Measurements from ENCODE around the gene TPM3. TPM values are rescaled to one million over a fixed set of nuclear protein-coding genes. Genes with fewer than 3 reads are reported as not detected.

The TPM3 gene
- total RNA-seq, 2 experiments from 2014 or later = 235 to 420 TPM

- BruUV-seq (replicated peaks) = no TSS peak
- CTCF ChIA-PET (ENCODE audit: unreplicated experiment) = no interaction called here
- peak; percentile 79 for DNase-seq (ENCODE audit: low spot score)
- H3K4me2 ChIP-seq (ENCODE audit: low read length) = peak overlapping the region; percentile 98
- peaks cover 42% of the 10 kb centered on the region for H3K36me3 ChIP-seq (ENCODE audit: insufficient read depth, low read length)
- no peaks in the 10 kb centered on the region for H3K9me3 ChIP-seq (ENCODE audit: low read length)
- H3K4me3 ChIP-seq (ENCODE audit: low read depth, low read length, poor library complexity, severe bottlenecking) = peak overlapping the region; percentile 86
- no peak overlapping the region; the same call in 1 of the 2 replicates for H2AFZ ChIP-seq (ENCODE audit: low read length)
- intact Hi-C loops (cut with micrococcal nuclease; ENCODE audit: unreplicated experiment) = loop anchor here (2.0 to 10.0 kb wide), 2 partner anchors 39 to 293 kb away; partner anchors contain the start of gene UBAP2L
- H3K27ac ChIP-seq (ENCODE audit: low read depth, low read length, poor library complexity, severe bottlenecking) = peak overlapping the region; percentile 83
- no peaks in the 10 kb centered on the region for H3K9me2 ChIP-seq (ENCODE audit: insufficient read depth, low read length)
- peaks cover 42% of the 10 kb centered on the region for H3K4me1 ChIP-seq (ENCODE audit: insufficient read depth, low read length, poor library complexity, severe bottlenecking)
- POLR2A ChIA-PET = interaction anchor here (0.9 to 1.4 kb wide), 4 partner anchors 17 to 327 kb away, joined by 3 to 4 read pairs (median 4); no protein-coding TSS in a partner anchor
- peaks cover 59% of the 10 kb centered on the region for H3K79me2 ChIP-seq (ENCODE audit: insufficient read depth, low read depth, low read length)
- peaks cover 44% of the 10 kb centered on the region for H4K20me1 ChIP-seq (ENCODE audit: insufficient read depth, low read length)
- TF ChIP-seq CTCF (conservative IDR thresholded peaks at IDR 0.05; ENCODE audit: low read length) (no peak), EZH2phosphoT487 (IDR thresholded peaks at IDR 0.05; ENCODE audit: borderline replicate concordance, low read depth, low read length) (no peak)
Measured at GRCh38 chr1:154181944-154182343, 10.0 kb downstream of the TPM3 start.

- Histone ChIP-seq H3K4me2 (ENCODE audit: low read length) (peak overlapping the region; percentile 98), H3K4me1 (ENCODE audit: insufficient read depth, low read length, poor library complexity, severe bottlenecking) (peaks cover 42% of the 10 kb centered on the region), H2AFZ (ENCODE audit: low read length) (no peak overlapping the region), H3K4me3 (ENCODE audit: low read depth, low read length, poor library complexity, severe bottlenecking) (peak overlapping the region; percentile 86), H4K20me1 (ENCODE audit: insufficient read depth, low read length) (peaks cover 44% of the 10 kb centered on the region), H3K36me3 (ENCODE audit: insufficient read depth, low read length) (peaks cover 60% of the 10 kb centered on the region), H3K9me2 (ENCODE audit: insufficient read depth, low read length) (no peaks in the 10 kb centered on the region), H3K9me3 (ENCODE audit: low read length) (no peaks in the 10 kb centered on the region), H3K27ac (ENCODE audit: low read depth, low read length, poor library complexity, severe bottlenecking) (peak overlapping the region; percentile 63), H3K79me2 (ENCODE audit: insufficient read depth, low read depth, low read length) (peaks cover 77% of the 10 kb centered on the region)
- peak; percentile 78 for DNase-seq (ENCODE audit: low spot score)
- ChIA-PET POLR2A (interaction anchor here (0.7 to 1.2 kb wide), 9 partner anchors 12 to 1545 kb away, joined by 3 to 4 read pairs (median 3); partner anchors contain the start of genes HAX1 and TPM3), CTCF (ENCODE audit: unreplicated experiment) (no interaction called here)
- no peak for TF ChIP-seq CTCF (conservative IDR thresholded peaks at IDR 0.05; ENCODE audit: low read length)
- TF ChIP-seq EZH2phosphoT487 (IDR thresholded peaks at IDR 0.05; ENCODE audit: borderline replicate concordance, low read depth, low read length) = no peak
- intact Hi-C loops (cut with micrococcal nuclease; ENCODE audit: unreplicated experiment) = loop anchor here (10.0 kb wide), 1 partner anchor 295 kb away; no protein-coding TSS in a partner anchor
- no TSS peak for BruUV-seq (replicated peaks)
Measured at GRCh38 chr1:154179946-154180687, 11.8 kb downstream of the TPM3 start.

All from OCI-LY7 (cell line).